HG03354 (cell line): ENCODE measurements around the gene PRAF2.

Source experiments
- ATAC-seq: cut with Tn5 transposase; IDR thresholded peaks from one replicate; pipeline ENCODE4 v1.9.1; 2021; ENCODE audit warnings: mild to moderate bottlenecking; ENCODE audit not compliant: unreplicated experiment, poor library complexity, severe bottlenecking

Gene PRAF2

GRCh38 chrX:49053223-49054072, 20.4 kb downstream of the PRAF2 start:
- no peak for ATAC-seq

DNA sequence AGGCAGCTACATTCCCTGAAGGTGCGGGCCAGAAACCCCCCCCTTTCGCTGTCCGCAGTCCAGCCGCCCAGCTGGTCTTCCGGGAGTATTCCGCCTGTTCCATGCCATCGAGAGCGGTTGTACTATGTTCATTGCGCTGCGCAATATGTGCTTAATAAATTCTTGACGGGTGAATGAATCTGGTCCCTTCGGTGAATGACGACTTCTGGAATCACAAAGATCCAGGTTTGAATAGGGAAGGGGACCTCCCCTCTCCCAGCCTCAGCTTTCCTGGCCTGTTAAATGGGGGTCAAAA, 29.9 kb downstream of the PRAF2 start:
- ATAC-seq: no peak

DNA sequence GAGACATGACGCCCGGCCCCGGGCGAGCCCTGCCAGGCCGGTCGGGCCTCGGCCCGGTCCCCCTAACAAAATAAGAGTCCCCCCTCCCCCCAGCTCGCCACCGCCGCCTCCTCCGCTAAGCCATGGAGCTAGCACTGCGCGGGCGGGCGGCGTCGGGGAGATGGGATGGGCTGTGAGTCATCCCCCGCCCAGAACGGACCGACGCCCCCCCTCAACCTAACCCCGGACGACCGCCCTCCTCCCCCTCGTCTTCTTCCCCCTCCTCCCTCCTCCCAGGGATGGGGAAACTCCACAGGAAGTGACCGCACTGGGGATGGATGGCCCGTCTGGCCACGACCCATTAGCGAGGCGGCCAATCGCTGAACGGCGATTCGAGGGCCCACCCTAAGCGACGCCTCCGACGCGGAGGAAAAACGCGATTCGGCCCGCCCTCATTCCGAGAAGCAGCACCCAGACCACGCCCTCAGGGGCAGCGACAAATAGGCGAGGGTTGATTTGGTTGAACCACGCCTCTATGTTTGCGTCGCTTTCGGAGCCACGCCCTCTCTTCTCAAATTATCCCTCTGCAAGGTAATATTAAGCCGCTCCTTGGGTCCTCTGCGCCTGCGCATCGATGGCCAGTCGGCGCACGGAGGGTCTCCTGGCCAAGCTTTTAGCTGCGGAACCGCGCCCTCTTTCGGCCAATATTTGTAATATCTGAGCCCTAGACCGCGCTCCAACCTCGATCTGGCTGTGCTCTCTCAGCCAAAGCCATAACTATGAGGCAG, 30.4 kb downstream of the PRAF2 start, which contains the start of gene TFE3:
Gene TFE3 (minus strand): TSS at position 138 of the 767 bp plus-strand sequence. CDS start 131 bp downstream, at position 7.
- peak; percentile 87 for ATAC-seq

- ATAC-seq: peak; percentile 13
Measured at GRCh38 chrX:49042581-49043219, 31.1 kb downstream of the PRAF2 start.

GRCh38 chrX:49041744-49042580, 31.8 kb downstream of the PRAF2 start:
- no peak for ATAC-seq

DNA sequence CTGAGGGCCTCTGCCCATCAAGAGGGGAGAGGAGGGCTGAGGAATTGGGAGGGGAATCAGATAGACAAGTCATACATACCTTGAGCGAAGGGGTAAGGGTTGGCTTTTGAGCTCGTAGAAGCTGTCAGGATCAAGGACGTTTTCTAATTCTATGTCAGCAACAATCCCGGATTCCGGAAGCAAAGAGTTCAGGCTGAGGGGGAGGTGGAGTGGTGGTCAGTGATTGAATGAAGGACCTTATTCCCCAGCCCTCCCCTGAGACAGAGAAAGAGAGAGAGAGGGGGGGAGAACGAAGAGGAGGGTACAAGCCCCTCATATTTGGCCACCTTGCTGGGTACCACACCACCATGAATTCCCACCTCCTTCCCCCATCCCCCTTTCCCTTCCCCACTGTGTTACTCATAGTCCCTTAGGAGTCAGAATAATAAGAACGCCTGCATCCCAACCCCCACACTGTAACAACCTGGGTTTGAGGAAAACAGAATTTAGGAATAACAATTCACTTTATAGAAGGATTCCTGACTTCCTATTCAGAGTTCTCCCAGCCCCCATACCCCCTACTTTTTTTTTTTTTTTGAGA, 33.3 kb downstream of the PRAF2 start:
- ATAC-seq: no peak

GRCh38 chrX:49039598-49040375, 34.0 kb downstream of the PRAF2 start:
- no peak for ATAC-seq

DNA sequence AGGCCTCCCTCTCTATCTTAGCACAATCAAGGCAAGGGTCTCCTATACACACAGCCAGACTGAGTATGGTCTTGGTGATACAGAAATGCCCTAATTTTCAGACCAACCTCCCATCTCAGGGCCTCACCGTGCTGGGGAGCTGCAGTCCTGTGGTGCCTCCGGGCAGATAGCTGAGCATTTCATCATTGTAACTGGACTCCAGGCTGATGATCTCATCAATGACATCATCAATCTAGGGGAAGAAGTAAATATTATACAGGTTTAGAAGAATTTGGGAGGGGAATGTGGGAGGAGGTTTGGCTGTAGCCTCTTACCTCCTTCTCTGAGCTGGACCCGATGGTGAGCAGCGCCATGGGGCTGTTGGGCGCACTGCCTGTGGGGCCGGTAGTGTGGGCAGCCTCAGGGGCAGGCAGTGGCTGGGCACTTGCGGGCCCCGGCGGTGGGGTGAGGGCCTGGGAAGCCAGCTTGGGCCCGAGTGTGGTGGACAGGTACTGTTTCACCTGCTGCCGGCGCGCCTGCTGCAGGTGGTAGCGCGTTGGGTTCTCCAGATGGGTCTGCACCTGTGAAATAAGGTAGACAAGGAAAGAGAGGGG, 35.8 kb downstream of the PRAF2 start:
- ATAC-seq: no peak

- ATAC-seq: no peak
Measured at GRCh38 chrX:49030283-49030682, 43.5 kb downstream of the PRAF2 start.

DNA sequence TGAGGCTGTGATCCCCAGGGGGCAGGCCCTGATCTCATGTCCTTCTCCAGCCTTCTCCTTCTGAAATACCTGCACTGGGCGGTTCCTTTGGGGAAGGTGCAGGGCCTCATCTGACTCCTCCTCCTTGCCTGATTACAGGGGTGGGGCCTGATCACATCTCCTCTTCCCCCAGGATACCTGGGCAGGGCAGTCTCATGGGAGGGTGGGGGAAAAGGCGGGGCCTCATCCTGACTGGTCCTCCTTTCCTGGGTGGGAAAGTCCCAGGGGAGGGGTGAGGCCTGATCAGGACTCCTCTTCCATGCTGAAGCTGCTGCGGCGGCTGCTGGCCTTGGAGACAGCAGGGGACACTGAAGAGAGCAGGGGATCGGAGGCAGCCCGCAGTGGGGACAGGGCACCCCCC, 43.9 kb downstream of the PRAF2 start:
- no peak for ATAC-seq
